SKM-1 treated with dmso at 0.1 percent for 144 hours (cell line): ENCODE results near the gene PPOX.

Experiments
- DNase-seq: peaks from one replicate; lab custom pipeline; 2025; ENCODE audit not compliant: unreplicated experiment; lab: John Stamatoyannopoulos, UW

The PPOX gene

GRCh38 chr1:161219078-161219892 lies 53.1 kb downstream of the PPOX start:
- DNase-seq = no peak

- no peak for DNase-seq
Observed at GRCh38 chr1:161220002-161220401, 53.8 kb downstream of the PPOX start.
